SU-DHL-6 (cell line): ENCODE results near the gene ATP5F1E.

ENCODE experiments used
- H2AFZ ChIP-seq: fragments of 200-600 bp; sonication (generic); 2 replicates; pipeline ENCODE4 v1.6.1; 2014; ENCODE audit warnings: low read depth, mild to moderate bottlenecking, moderate library complexity, mixed read lengths, antibody characterized with exemption, low read length; ENCODE audit not compliant: severe bottlenecking
- H3F3A ChIP-seq: fragments of 200-600 bp; shearing (Covaris generic); 2 replicates; pipeline ENCODE4 v1.6.0; 2016; ENCODE audit warnings: antibody characterized with exemption, mild to moderate bottlenecking; ENCODE audit not compliant: insufficient read depth
- H3K27ac ChIP-seq: fragments of 200-600 bp; sonication (generic); 2 replicates; pipeline ENCODE4 v1.5.1; 2016; ENCODE audit warnings: low read depth, mild to moderate bottlenecking, low read length, moderate library complexity, mixed read lengths
- H3K27me3 ChIP-seq: fragments of 200-600 bp; sonication (generic), shearing (Covaris generic); 2 replicates; pipeline ENCODE4 v1.6.0; 2014; ENCODE audit warnings: mild to moderate bottlenecking, low read length
- H3K36me3 ChIP-seq: fragments of 200-600 bp; sonication (generic); 2 replicates; pipeline ENCODE4 v1.6.1; 2014; ENCODE audit warnings: mild to moderate bottlenecking, low read length, mixed read lengths
- H3K4me2 ChIP-seq: fragments of 300-600, 200-600 bp; shearing (Covaris generic), sonication (generic); 2 replicates; pipeline ENCODE4 v1.6.0; 2014; ENCODE audit warnings: low read length, low read depth, mild to moderate bottlenecking; ENCODE audit not compliant: poor library complexity, severe bottlenecking
- H3K4me3 ChIP-seq: fragments of 200-600 bp; sonication (generic); 2 replicates; pipeline ENCODE4 v1.5.1; 2014; ENCODE audit warnings: antibody characterized with exemption, low read length, mild to moderate bottlenecking, mixed read lengths; ENCODE audit not compliant: insufficient read depth, poor library complexity, severe bottlenecking
- H3K79me2 ChIP-seq: fragments of 200-600 bp; sonication (generic); 2 replicates; pipeline ENCODE4 v1.6.1; 2014; ENCODE audit warnings: mild to moderate bottlenecking, low read length, moderate library complexity; ENCODE audit not compliant: insufficient read depth
- H3K9ac ChIP-seq: fragments of 200-600 bp; sonication (generic); 2 replicates; pipeline ENCODE4 v1.7.0; 2014; ENCODE audit warnings: mild to moderate bottlenecking, low read length
- H3K9me2 ChIP-seq: fragments of 200-600 bp; sonication (generic); replicated peaks from 2 replicates; pipeline ENCODE4 v1.6.1; 2014; ENCODE audit warnings: low read length; ENCODE audit not compliant: insufficient read depth
- H3K9me3 ChIP-seq: fragments of 200-600 bp; sonication (generic); 2 replicates; pipeline ENCODE4 v1.6.1; 2014; ENCODE audit warnings: low read length, mixed read lengths; ENCODE audit not compliant: insufficient read depth
- H4K20me1 ChIP-seq: fragments of 200-600 bp; sonication (generic); 2 replicates; pipeline ENCODE4 v1.6.1; 2014; ENCODE audit warnings: low read depth, mild to moderate bottlenecking, antibody characterized with exemption, low read length, moderate library complexity, mixed read lengths
- CTCF ChIP-seq: fragments of 200-600 bp; sonication (generic); IDR thresholded peaks from one replicate; pipeline ENCODE4 v1.5.1; 2017; ENCODE audit warnings: antibody characterized with exemption, mild to moderate bottlenecking, low read length, moderate library complexity; ENCODE audit not compliant: insufficient read depth, poor library complexity, severe bottlenecking
- EZH2phosphoT487 ChIP-seq: fragments of 200-600 bp; sonication (generic), shearing (Covaris generic); conservative IDR thresholded peaks from 2 replicates; pipeline ENCODE4 v1.6.1; 2018; ENCODE audit warnings: mild to moderate bottlenecking, antibody characterized with exemption, low read length, moderate library complexity, mixed read lengths

Gene ATP5F1E

GRCh38 chr20:59010995-59011873 lies 20.9 kb downstream of the ATP5F1E start:
- Histone ChIP-seq H2AFZ (no peak overlapping the region), H3K9me2 (no peaks in the 10 kb centered on the region), H3K9me3 (no peaks in the 10 kb centered on the region), H3K27me3 (no peaks in the 10 kb centered on the region), H3K27ac (no peak overlapping the region), H3K4me3 (no peak overlapping the region), H4K20me1 (no peaks in the 10 kb centered on the region), H3K36me3 (no peaks in the 10 kb centered on the region), H3K9ac (no peak overlapping the region), H3K4me2 (no peak overlapping the region), H3F3A (peaks cover 12% of the 10 kb centered on the region), H3K79me2 (peaks cover 5% of the 10 kb centered on the region)
- TF ChIP-seq EZH2phosphoT487 (no peak), CTCF (no peak)

- no peak overlapping the region for H3K27ac ChIP-seq
- TF ChIP-seq EZH2phosphoT487 (no peak), CTCF (no peak)
- no peaks in the 10 kb centered on the region for H3K27me3 ChIP-seq
- H3K9me2 ChIP-seq, result no peaks in the 10 kb centered on the region
- no peak overlapping the region for H3K4me3 ChIP-seq
- H3K9me3 ChIP-seq, result no peaks in the 10 kb centered on the region
- peaks cover 12% of the 10 kb centered on the region for H3F3A ChIP-seq
- H3K4me2 ChIP-seq, result no peak overlapping the region
- no peaks in the 10 kb centered on the region for H4K20me1 ChIP-seq
- H3K9ac ChIP-seq, result no peak overlapping the region
- no peaks in the 10 kb centered on the region for H3K36me3 ChIP-seq
- no peak overlapping the region for H2AFZ ChIP-seq
- H3K79me2 ChIP-seq, result peaks cover 13% of the 10 kb centered on the region
Observed at GRCh38 chr20:59010321-59010994, 21.7 kb downstream of the ATP5F1E start.

GRCh38 chr20:59008715-59009336 lies 23.3 kb downstream of the ATP5F1E start:
- no peak overlapping the region for H2AFZ ChIP-seq
- H3K36me3 ChIP-seq, result no peaks in the 10 kb centered on the region
- H3K9me2 ChIP-seq, result no peaks in the 10 kb centered on the region
- no peak overlapping the region for H3K4me3 ChIP-seq
- 0 out of 2 replicates have a peak, but pooled peaks cover 2% of the 10 kb centered on the region for H4K20me1 ChIP-seq
- H3K4me2 ChIP-seq, result no peak overlapping the region
- no peaks in the 10 kb centered on the region for H3K9me3 ChIP-seq
- H3K9ac ChIP-seq, result no peak overlapping the region
- H3F3A ChIP-seq, result peaks cover 12% of the 10 kb centered on the region
- no peak overlapping the region for H3K27ac ChIP-seq
- peaks cover 23% of the 10 kb centered on the region for H3K79me2 ChIP-seq
- no peaks in the 10 kb centered on the region for H3K27me3 ChIP-seq
- no peak for TF ChIP-seq EZH2phosphoT487
- TF ChIP-seq CTCF, result no peak
